Muscle layer of duodenum (tissue), 2 donors: Measurements from ENCODE around the gene ADGRA1.

ENCODE experiments used
- H3K27ac ChIP-seq: one replicate; pipeline ENCODE4 v1.7.0; 2013; ENCODE audit warnings: mild to moderate bottlenecking, low read length
- H3K27me3 ChIP-seq: one replicate; pipeline ENCODE4 v1.7.0; 2013; ENCODE audit warnings: low read depth, mild to moderate bottlenecking, control low read depth, low read length
- H3K36me3 ChIP-seq, 2 donors: one replicate each; pipeline ENCODE4 v1.7.0; 2013; ENCODE audit warnings: low read length in 2 of 2, control low read depth in 1 of 2, mild to moderate bottlenecking in 1 of 2; ENCODE audit not compliant: insufficient read depth in 2 of 2, control insufficient read depth in 1 of 2
- H3K4me1 ChIP-seq, 2 donors: one replicate each; pipeline ENCODE4 v1.7.0; 2013; ENCODE audit warnings: low read length in 2 of 2, mild to moderate bottlenecking in 2 of 2, control low read depth in 1 of 2, moderate library complexity in 1 of 2; ENCODE audit not compliant: insufficient read depth in 2 of 2, control insufficient read depth in 1 of 2
- H3K4me3 ChIP-seq, 2 donors: one replicate each; pipeline ENCODE4 v1.7.0; 2013; ENCODE audit warnings: low read length in 2 of 2, low read depth in 1 of 2, mild to moderate bottlenecking in 1 of 2
- H3K9me3 ChIP-seq, 2 donors: one replicate each; pipeline ENCODE4 v1.7.0; 2013; ENCODE audit warnings: low read length in 2 of 2, control low read depth in 1 of 2, mild to moderate bottlenecking in 1 of 2; ENCODE audit not compliant: control insufficient read depth in 1 of 2
- donor health status: healthy.

ADGRA1 gene

DNA sequence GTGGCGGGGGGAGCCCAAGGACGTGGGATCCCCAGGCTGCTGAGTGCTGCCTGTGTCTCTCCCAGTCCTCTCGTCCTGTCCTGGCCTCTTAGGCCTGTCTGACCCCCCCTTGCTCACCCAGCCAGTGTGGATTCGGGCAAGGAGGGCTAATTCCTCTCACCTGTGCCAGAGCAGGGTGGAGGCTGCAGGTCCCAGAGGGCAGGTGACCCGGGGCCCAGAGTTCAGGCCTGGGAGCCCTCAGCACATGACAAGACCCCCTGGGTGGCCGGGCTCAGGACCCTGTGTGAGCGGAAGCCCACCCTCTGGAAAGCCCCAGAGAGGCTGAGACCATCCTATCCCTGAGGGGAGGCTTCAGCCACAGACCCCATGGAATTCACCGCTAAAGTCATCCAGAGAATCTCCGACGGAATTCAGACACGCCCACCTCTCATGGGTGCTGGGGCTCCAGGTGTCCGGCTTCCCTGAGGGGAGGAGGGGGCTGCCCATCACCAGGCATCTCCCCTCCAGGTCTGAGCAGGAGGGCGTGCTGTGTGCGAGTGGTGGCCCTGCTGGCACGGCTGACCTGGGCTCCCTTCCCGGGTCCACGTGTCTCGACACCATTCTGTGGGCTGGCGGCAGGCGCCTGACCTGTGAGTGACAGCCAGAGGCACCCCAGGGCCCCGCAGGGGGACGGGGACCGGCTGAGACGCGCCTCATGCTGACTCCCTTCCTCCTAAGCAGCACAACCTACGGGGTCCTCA lies 77.3 kb downstream of the ADGRA1 start:
- no peaks in the 10 kb centered on the region for H3K9me3 ChIP-seq
- no peak overlapping the region for H3K4me3 ChIP-seq
- H3K36me3 ChIP-seq: no peaks in the 10 kb centered on the region
- H3K4me1 ChIP-seq: peaks cover 0 to 17% of the 10 kb centered on the region in 2 donors
- H3K27me3 ChIP-seq: peaks cover 13% of the 10 kb centered on the region
- H3K27ac ChIP-seq: no peak overlapping the region

DNA sequence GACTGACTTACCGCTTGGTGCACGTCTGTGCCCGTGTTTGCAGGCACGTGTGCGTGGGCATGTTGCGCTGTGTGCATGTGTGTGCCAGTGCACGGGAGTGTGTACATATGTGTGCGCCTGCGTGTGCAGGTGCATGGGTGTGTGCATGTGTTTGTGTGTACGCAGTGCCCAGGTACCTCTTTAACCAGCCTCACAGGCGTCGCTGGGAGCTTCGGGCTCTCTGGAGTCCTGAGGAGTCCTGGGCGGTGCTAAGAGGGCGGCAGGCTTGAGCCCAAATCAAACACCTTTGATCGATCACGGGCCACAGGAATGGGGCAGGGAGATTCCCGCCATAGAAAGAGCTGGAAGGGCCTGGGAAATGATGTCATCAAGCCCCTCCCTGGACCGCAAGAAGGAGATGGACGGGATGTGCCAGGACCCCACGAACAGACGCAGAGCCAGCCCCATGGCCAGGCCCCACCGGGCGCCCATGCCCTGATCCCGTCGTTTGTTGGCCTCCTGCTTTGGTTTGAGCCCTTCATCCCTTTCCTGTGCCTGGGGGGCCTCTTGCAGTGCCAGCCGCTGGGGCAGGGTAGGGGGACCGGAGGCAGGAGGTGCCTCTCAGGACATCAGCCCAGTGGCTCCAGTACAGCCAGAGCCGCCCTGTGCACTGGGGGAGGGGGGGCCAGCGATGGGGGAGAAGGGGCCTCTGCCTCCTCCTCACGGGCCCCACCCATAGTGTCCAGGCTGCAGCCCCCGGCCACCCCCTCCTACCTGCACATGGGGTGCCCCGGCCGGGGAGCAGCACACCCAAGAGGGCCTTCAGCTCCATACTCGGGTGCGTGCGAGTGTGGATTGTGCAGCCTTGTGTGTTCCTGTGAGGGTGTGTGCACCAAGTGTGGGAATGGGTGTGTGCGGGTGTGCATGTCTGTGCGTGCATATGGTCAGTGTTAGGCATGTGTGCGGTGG lies 78.1 kb downstream of the ADGRA1 start:
- H3K27me3 ChIP-seq: peaks cover 13% of the 10 kb centered on the region
- H3K9me3 ChIP-seq: no peaks in the 10 kb centered on the region
- peaks cover 0 to 11% of the 10 kb centered on the region in 2 donors for H3K4me1 ChIP-seq
- H3K27ac ChIP-seq: no peak overlapping the region
- H3K4me3 ChIP-seq: no peak overlapping the region
- H3K36me3 ChIP-seq: no peaks in the 10 kb centered on the region

- Histone ChIP-seq H3K4me1 (peaks cover 0 to 5% of the 10 kb centered on the region in 2 donors), H3K36me3 (no peaks in the 10 kb centered on the region), H3K4me3 (no peak overlapping the region), H3K27ac (no peak overlapping the region), H3K9me3 (no peaks in the 10 kb centered on the region), H3K27me3 (peaks cover 10% of the 10 kb centered on the region)
Observed at GRCh38 chr10:133166504-133166827, 78.7 kb downstream of the ADGRA1 start.

DNA sequence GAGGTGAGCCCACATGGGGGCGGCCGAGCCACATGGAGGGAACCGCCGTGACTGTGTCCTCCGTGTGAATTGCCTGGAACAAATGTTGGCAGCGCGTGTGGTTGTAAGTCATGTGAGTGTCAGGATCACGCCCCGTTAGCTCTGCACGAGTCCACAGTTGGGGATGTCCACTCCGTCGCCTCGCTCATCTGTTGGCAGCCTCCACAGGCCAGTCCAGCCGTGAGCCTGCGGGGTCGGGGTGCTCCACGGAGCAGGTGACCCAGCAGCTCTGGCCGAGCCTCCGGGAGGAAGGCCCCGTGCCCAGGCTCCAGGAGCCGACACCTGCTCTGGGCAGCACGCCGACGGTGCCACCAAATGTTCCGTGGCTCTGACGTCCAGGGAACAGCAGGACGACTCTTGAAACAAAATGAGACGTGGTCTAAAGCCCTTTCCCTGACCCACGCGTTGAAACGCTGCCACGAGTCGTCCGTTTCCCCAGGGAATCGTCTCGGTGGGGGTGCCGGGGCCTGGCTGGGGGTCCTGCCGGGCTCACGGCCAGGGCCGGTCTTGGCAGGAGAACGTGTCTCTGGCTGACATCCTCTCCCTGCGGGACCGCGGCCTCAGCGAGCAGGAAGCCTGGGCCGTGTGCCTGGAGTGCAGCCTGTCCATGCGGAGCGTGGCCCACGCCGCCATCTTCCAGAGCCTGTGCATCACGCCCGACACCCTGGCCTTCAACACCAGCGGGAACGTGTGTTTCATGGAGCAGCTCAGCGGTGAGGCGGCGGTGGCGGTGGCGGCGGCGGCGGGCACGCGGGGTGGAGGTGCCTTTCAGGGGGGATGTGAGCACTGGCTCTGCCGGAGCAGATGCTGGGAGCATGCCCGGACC lies 79.3 kb downstream of the ADGRA1 start:
- no peak overlapping the region for H3K4me3 ChIP-seq
- H3K9me3 ChIP-seq: no peaks in the 10 kb centered on the region
- H3K4me1 ChIP-seq: no peaks in the 10 kb centered on the region
- H3K27ac ChIP-seq: no peak overlapping the region
- H3K27me3 ChIP-seq: peaks cover 4% of the 10 kb centered on the region
- no peaks in the 10 kb centered on the region for H3K36me3 ChIP-seq

GRCh38 chr10:133167693-133168616 lies 80.2 kb downstream of the ADGRA1 start:
- no peak overlapping the region for H3K4me3 ChIP-seq
- no peak overlapping the region for H3K27ac ChIP-seq
- no peaks in the 10 kb centered on the region for H3K27me3 ChIP-seq
- no peaks in the 10 kb centered on the region for H3K4me1 ChIP-seq
- no peaks in the 10 kb centered on the region for H3K36me3 ChIP-seq
- no peaks in the 10 kb centered on the region for H3K9me3 ChIP-seq

DNA sequence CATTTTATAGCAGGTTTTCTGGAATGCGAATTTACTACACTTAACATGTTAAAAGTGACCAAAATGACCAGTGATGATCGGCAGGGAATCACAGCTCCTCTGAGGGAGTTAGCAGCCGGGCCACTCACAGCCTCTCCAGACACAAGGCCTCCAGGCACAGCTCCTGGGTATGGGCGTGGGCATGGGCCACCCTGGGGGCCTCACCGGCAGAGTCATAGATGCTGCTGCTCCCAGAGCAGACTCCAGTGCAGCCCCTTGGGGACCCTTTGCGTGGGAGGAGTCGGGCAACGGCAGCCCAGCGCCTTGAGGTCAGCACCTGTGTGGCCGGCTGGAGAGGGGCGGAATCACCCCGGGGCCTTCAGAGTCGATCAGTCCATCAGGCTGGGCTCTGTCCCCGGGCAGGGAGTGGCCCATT lies 80.9 kb downstream of the ADGRA1 start:
- Histone ChIP-seq H3K27me3 (no peaks in the 10 kb centered on the region), H3K27ac (no peak overlapping the region), H3K9me3 (no peaks in the 10 kb centered on the region), H3K4me1 (no peaks in the 10 kb centered on the region), H3K4me3 (no peak overlapping the region), H3K36me3 (no peaks in the 10 kb centered on the region)

GRCh38 chr10:133169173-133169947 lies 81.6 kb downstream of the ADGRA1 start:
- H3K4me3 ChIP-seq: no peak overlapping the region
- no peaks in the 10 kb centered on the region for H3K9me3 ChIP-seq
- no peaks in the 10 kb centered on the region for H3K27me3 ChIP-seq
- no peaks in the 10 kb centered on the region for H3K4me1 ChIP-seq
- H3K36me3 ChIP-seq: no peaks in the 10 kb centered on the region
- no peak overlapping the region for H3K27ac ChIP-seq

- no peaks in the 10 kb centered on the region for H3K4me1 ChIP-seq
- H3K9me3 ChIP-seq: no peaks in the 10 kb centered on the region
- no peaks in the 10 kb centered on the region for H3K36me3 ChIP-seq
- H3K4me3 ChIP-seq: no peak overlapping the region
- H3K27me3 ChIP-seq: no peaks in the 10 kb centered on the region
- no peak overlapping the region for H3K27ac ChIP-seq
Observed at GRCh38 chr10:133170092-133170491, 82.4 kb downstream of the ADGRA1 start.

DNA sequence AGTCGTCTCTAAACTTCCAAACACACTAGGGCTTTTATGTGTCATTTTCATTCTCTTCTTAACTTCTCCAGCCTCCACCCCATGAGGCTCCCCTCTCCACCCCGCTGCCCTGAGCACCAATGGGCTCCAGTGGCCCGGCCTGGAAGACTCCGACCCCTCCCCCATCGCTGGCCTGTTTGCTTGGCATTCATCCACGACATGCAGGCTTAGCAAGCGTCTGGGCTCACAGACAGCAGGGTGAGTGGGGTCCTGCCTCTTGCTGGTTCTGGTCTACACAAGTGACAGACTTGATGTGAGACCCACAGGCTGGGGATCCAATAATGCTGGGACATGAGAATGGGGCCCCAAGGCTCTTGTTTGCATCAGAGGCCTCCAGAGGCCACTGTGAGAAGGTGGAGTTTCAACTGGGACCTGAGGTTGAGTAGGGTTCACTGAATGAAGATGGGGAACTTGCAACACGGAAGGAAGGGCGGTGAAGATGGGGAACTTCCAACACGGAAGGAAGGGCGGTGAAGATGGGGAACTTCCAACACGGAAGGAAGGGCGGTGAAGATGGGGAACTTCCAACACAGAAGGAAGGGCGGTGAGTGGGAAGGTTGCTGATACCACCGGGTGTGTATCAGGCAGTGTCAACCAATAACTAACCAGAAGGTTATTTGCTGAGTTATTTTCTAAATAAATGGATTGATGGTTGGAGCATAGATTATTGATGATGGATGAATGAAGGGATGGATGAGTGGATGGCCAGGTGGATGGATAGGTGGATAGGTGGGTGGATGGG lies 86.3 kb downstream of the ADGRA1 start:
- H3K4me3 ChIP-seq: no peak overlapping the region
- no peaks in the 10 kb centered on the region for H3K27me3 ChIP-seq
- no peaks in the 10 kb centered on the region for H3K36me3 ChIP-seq
- H3K27ac ChIP-seq: no peak overlapping the region
- H3K9me3 ChIP-seq: no peaks in the 10 kb centered on the region
- H3K4me1 ChIP-seq: no peaks in the 10 kb centered on the region
